GM19452 (cell line): ENCODE measurements around the gene SDHC.
"Not testable (repeated sequence)": the region's sequence is repeated elsewhere in the genome, so short reads cannot be mapped to it uniquely, and the experiment has no call there.

Experiments used
- ATAC-seq: cut with Tn5 transposase; IDR thresholded peaks from one replicate; pipeline ENCODE4 v1.9.1; 2021; ENCODE audit not compliant: unreplicated experiment

SDHC gene

DNA sequence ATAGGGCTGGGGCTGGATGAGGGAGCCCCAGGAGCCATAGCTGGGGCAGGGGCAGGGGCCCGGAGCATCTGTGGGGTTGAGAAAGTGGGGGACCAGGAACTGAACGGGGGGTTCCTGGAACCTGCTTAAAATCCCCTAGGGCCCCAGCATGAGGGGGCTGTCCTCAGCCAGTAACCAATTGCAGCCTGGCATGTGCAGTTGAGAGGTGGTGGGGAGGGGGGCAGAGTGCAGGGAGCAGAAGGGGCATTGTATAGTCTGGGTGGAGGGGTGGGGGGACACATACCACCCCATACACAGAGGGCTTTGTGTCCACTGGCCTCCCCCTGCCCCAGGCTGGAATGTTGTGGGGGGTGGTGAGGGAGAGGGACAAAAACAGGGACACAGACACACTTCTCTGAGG lies 4.3 kb upstream of the SDHC start, which contains the start of gene MPZ:
MPZ (minus strand) TSS at position 101 of the 400 bp plus-strand sequence; CDS start at position 38, 63 bp downstream.
- no peak for ATAC-seq

DNA sequence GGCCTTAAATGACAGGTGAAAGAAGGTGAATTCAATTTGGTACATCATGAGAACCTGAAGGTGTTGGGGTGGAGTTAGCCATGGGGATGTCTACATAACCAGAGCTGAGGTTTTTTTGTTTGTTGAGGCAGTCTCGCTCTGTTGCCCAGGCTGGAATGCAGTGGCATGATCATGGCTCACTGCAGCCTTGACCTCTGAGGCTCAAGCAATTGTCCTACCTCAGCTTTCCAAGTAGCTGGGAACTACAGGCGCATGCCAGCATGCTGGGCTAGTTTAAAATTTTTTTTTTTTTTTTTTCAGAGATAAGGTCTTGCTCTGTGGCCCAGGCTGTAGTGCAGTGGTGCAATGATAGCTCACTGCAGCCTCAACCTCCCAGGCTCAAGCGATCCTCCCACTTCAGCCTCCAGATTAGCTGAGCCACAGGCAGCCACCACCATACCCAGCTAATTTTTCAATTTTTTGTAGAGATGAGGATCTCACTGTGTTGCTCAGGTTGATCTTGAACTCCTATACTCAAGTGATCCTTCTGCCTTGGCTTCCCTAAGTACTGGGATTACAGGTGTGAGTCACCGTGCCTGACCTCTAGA lies 2.5 kb upstream of the SDHC start:
- ATAC-seq: no peak

DNA sequence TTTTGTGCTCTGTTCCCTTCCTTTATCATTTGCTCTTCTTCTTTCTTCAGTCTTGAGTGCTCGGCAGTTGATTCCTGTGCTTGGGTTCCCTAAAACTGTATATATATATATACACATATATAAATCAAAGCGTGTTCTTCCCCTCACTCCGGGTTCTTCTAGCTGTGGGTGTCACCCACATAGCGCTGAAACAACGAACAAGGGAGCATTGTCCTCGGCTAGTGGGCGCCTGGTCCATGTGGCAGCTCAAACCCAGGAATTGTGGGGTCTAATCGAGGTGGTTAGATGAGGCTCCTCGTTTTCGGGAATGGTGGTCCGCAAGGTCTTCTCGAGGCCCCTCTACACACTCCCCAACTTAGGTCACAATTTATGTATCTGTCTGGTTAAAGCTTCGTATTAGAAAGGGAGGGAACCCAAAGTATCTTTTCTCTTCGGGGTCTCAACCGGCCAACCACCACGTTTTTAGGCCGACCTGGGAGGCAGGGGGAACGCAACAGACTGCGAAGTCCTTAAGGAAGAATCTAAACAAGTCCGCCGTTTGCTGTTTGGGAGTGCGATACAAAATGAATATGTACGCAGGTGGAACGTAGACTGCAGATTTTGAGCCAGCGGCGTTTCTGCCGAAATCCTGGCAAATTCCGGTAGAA lies 504 bp upstream of the SDHC start:
- ATAC-seq: peak; percentile 13

DNA sequence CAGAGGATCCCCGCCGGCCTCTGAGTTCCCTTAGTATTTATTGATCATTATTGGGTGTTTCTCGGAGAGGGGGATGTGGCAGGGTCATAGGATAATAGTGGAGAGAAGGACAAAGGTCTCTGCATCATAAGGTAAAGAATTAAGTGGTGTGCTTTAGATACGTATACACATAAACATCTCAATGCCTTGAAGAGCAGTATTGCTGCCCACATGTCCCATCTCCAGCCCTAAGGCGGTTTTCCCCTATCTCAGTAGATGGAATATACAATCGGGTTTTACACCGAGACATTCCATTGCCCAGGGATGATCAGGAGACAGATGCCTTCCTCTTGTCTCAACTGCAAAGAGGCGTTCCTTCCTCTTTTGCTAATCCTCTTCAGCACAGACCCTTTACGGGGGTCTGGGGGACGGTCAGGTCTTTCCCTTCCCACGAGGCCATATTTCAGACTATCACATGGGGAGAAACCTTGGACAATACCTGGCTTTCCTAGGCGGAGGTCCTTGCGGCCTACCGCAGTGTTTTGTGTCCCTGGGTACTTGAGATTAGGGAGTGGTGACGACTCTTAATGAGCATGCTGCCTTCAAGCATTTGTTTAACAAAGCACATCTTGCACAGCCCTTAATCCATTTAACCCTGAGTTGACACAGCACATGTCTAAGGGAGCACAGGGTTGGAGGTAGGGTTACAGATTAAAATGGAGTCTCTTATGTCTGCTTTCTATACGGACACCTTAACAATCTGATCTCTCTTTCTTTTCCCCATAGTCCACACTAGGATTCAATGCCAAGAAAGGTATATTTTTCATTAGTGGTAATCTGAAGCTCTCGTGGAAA lies 1.9 kb downstream of the SDHC start:
- ATAC-seq: not testable (repeated sequence)

GRCh38 chr1:161324020-161324419 lies 9.8 kb downstream of the SDHC start:
- no peak for ATAC-seq

DNA sequence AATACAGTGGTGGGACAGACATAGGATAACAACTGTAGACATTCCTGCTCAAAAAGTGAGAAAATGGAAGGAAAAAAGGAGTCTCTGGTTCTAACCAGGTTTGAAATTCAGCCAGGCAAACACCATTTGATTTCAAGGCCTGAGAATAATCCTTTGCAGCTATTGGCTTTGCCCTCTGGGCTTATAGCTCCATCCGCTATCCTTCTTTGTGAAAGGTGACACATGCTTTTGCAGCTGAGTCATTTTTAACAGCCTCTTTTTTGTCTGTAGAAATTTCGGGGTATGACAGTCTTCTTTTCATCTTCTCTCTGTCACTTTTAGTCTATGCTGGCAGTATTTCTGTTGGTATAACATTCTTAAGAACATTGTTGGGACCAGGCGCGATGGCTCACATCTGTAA lies 16.2 kb downstream of the SDHC start:
- ATAC-seq: no peak

GRCh38 chr1:161333166-161333565 lies 19.0 kb downstream of the SDHC start:
- no peak for ATAC-seq

- ATAC-seq: no peak
Observed at GRCh38 chr1:161335796-161336195, 21.6 kb downstream of the SDHC start.

- ATAC-seq: no peak
Observed at GRCh38 chr1:161342177-161342576, 28.0 kb downstream of the SDHC start.

DNA sequence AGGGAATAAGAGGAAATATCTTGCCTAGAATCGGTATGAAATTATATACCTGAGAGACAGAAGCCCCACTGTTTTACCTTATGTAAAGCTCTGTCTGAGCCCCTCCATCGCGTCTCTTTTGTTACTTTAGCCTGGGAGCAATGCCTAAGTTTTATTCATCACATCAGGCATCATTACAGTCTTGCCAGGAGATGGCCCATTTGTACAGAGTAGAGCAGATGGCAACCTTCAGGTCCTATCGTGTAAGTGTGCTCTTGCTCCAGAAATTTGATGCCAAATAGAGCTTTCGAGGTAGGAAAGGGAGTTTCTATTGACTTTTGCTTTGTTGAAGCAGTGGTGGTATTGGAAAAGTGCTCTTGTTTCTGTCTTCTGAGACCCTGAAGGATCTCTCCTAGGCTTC lies 28.6 kb downstream of the SDHC start:
- ATAC-seq: no peak

DNA sequence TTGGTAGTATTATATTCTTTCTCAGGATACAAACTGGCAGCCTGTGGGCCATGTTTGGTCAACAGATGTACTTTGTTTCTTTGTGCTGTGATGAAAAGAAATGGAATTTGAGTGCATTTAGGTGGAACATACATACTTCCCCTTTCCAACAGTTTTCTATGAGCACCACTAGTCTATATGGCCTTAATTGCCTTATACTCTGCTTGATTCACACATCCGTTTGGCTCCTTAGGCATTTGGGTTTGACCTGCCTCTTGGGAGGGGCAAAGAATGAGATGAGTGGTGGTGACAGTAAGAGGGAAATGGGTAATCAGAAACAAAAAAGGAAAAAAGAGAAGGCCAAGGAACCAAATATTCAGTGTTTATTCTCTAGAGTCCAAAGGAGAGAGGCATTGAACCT lies 36.5 kb downstream of the SDHC start:
- ATAC-seq: no peak

DNA sequence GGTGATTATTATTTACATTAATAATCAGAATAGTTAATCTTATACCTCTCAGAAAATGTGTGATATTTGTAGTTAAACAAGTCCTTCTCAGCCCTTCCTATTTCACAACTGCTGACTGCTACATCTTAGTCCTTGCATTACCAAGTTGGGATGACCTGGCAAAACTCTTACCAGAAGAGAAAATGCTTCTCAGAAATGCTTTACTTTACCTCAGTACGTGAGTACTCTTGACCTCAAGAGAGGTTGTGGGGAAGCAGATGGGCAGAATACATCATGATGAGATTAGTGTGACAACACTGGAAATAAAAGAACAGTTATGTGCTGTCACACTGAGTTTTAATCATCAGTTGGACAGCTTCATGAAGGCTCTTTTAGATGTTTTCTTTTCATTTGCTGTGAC lies 37.3 kb downstream of the SDHC start:
- ATAC-seq: no peak

DNA sequence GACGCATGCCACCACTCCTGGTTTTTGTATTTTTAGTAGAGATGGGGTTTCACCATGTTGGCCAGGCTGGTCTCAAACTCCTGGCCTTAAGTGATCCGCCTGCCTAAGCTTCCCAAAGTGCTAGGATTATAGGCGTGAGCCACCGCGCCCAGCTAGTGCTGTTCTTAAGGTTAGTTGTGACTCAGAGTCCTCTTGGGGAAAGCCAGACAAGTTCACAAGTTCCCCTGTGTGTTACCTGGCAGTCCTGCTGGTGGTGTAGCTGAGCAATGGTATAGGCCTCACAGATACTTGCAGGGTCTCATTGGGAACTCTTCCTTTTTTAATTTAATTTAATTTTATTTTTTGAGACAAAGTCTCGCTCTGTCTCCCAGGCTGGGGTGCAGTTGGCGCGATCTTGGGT lies 42.9 kb downstream of the SDHC start:
- ATAC-seq: no peak

DNA sequence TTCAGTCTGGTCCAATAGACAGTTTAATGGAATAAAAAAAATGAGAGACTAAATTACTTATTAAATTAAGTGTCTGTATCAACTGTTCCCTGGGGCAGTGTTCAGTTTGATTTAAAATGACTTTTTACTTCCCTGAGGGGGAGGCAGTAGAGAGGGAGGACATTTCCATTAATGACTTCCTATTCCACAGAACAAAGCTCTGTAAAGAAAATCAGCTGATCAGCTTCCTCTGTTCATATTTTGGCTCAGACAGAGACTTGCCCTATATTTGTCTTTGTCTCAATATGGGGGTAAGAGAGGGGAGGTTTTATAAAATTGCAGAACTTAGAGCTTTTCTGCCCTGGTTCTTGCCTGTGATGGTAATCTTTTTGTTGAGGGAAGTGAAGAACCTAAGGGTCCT lies 45.1 kb downstream of the SDHC start:
- ATAC-seq: no peak

DNA sequence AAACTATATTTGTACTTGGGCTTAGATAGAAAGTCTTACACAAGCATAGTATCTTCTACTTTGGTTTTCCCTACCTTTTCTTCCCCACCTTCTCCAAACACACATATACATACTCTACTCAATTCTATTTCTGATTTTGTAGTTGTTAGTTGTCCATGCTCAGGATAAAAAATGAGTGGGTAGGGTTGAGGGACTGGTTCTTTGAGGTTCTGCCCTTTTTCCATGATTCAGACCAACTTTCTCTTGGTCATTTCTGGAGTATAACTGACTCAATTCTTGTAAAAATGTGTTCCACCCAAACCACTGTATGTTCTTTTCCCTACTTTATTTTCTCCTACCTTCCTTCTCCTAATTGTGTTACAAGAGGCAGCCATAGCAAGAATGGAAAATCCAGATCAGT lies 50.2 kb downstream of the SDHC start:
- ATAC-seq: no peak

DNA sequence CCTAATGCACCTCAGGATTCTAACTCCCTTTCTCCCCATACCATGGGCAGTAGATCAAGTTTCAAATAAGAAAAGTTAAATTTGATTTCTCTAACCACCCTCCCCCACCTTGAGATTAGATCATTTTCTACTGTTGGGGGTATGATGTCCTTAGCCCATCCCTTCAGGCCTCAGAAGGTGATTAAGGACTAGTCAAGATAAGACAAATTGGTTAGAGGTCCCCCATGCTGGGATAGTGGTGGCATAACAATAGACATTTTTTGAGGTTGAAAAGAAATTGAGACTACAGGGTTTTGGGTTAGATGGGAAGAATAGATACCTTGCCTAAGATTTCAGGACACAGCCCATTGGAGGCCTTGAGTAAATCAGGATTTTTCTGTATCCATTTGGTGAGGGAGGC lies 51.0 kb downstream of the SDHC start:
- no peak for ATAC-seq

DNA sequence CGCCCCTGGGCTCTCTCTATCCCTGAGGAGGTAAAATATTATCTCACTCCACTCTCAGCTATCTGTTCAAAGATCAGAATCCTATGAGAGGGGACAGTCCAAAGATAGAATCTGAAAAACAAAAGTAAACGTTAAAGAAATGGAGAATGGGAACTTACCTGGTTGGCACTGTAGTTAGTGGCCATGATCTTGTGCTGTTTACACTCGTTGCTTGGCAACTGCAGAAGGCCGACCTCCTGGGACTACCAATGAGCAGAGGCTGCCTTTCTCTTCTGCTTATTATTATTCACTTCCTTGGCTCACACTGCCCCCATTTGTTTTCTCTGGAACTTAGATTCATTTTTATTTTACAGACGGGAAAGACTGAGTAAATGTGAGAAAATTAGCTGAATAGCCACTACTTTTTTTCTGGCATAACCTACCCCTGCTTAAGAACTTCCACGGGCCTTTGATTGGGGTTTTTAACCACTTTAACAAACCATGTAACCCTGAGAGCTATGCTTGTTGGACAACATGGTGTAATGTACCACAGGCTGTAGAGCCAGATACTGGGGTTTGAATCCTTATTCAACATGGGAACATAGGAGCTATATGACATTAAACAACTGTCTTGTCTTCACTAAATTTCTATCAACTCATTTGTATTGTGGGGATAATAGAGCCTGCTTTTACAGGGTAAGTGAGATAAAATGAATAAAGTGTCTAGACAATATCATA lies 53.7 kb downstream of the SDHC start, which contains the start of gene CFAP126:
CFAP126 (minus strand) TSS at position 193 of the 717 bp plus-strand sequence; CDS start at position 185, 8 bp downstream.
- ATAC-seq: peak; percentile 86

GRCh38 chr1:161373442-161373841 lies 59.3 kb downstream of the SDHC start:
- ATAC-seq: no peak

GRCh38 chr1:161374373-161374772 lies 60.2 kb downstream of the SDHC start:
- no peak for ATAC-seq

DNA sequence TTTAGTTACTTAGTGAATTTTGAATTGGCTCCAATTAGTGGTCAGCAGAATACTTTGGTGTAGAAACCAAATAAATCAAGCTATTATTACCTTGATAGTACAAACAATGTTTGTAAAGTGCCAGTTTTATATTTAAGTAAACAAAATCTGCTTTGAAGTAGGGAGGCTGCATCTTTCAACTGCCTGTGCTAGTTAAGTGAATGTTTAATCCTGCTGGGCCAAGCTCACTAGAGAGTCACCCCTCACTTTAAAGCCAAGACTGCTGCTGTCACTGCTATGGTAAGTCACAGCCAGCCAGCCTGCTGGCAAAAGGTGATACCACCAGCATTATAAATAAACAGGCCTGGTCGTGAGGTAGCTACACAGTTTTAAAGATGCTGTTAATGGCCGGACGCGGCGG lies 63.8 kb downstream of the SDHC start:
- no peak for ATAC-seq

DNA sequence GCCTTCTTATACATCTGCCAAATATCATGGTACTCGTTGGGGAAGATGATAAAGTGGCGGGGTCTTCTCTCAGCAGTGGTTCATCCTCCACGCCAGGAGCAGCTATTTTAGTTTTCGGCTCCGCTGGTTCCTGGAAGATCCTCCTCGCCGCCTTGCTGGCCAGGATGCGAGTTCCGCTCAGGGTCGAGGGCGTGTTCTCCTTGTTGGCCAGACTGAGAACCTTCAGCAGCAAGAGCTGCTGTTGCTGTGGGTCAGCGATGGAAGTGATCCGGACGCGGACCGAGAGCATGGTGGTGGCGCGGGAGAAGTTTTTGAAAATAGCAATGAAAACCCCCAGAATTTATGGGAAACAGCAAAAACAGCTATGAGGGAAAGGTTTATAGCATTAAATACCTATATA lies 64.9 kb downstream of the SDHC start:
- ATAC-seq: no peak
